GM12892 (cell line): Measurements from ENCODE around the gene TOX3.

Experiments used
- POLR2A ChIP-seq: IDR thresholded peaks from 2 replicates; pipeline ENCODE4 v1.6.1; 2011; ENCODE audit warnings: low read depth, low read length, control low read depth
- POLR2AphosphoS5 ChIP-seq: IDR thresholded peaks from 2 replicates; pipeline ENCODE4 v1.6.1; 2011; ENCODE audit warnings: low read depth, low read length, control low read depth

DNA sequence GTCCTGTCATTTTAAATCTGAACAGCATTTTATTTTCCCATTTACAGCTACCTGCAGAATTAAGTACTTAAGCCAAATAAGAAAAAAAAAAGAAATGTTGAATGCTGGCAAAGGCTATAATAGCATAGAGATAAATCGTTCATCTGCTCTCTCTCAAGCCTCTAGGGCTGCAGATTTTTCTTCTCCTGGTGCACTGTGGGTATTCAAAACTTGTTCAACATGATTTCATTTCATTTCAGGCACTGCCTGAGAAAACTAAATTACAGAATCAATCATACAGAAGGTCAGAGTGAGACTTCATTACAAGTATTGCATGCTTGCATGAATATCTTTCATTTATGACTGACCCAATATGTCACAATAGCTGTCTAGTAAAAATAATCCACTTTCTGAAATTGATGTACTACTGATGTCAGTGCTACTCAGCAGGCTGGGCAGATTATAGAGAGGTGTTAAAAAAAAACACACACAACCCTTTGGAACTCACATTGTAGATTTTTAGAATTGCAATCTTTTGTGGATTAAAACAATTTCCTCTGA is 86.2 kb downstream of the TOX3 start:
- TF ChIP-seq POLR2A (no peak), POLR2AphosphoS5 (no peak)
